ENCODE data around the gene MGST2.
"Not testable (repeated sequence)": the region's sequence is repeated elsewhere in the genome, so short reads cannot be mapped to it uniquely, and the experiment has no call there.

Gene MGST2

DNA sequence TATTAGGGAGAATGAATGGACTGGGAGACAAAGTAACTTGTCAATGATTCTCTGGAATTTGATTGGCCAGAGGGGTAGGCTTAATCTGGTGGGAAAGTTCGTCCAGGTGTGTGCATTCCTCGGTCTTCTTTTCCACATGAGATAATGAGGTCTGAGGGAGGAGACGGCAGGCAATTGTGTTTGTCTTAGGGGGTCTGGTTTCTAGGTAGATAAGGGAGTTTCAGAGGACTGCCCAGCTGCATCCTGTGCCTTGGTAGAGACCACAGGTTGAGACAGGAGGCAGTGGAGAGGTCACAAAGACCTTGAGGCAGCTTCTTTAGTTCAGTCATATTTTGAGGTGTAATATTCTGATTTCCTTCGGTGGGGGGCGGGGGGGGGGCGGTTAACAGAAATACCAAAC, 4.3 kb downstream of the MGST2 start:
- DNase-seq (ENCODE audit: low read depth in 2 of 2) = no peak

GRCh38 chr4:139670775-139671174, 5.2 kb downstream of the MGST2 start:
- no peak for DNase-seq (ENCODE audit: low read depth in 2 of 2)

GRCh38 chr4:139672215-139672614, 6.6 kb downstream of the MGST2 start:
- no peak for DNase-seq (ENCODE audit: low read depth in 2 of 2)

DNA sequence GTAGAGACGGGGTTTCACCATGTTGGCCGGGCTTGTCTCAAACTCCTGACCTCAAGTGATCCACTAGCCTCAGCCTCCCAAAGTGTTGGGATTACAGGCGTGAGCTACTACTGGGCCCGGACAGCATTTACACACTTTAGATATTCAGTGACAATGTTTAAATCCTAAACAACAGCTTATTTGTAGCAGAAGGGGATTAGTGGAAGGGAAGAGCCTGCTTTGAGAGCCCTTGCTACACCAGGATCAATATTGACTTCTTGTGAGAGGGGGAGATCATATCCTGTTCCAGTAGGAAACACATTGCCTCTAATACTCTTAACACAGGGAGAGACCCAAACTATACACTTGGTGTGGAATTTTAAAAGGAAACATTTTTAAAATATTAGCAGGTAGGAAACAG, 7.1 kb downstream of the MGST2 start:
- DNase-seq (ENCODE audit: low read depth in 2 of 2) = no peak

GRCh38 chr4:139674875-139675550, 9.4 kb downstream of the MGST2 start:
- DNase-seq (ENCODE audit: low read depth in 2 of 2) = no peak

GRCh38 chr4:139675651-139676050, 10.0 kb downstream of the MGST2 start:
- DNase-seq (ENCODE audit: low read depth in 2 of 2) = no peak

DNA sequence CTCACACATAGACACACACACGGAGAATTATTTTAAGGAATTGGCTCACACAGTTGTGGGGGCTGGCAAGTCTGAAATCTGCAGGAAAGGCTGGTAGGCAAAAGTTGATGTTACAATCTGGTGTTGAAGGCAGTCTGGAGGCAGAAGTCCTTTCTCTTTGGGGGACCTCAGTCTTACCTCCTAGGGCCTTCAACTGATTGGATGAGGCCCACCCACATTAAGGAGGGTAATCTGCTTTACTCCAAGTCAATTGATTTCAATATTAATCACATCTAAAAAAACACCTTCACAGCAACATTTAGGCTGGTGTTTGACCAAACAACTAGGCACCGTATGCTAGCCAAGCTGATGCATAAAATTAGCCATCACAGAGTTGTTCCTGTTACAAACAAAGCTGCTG, 10.7 kb downstream of the MGST2 start:
- no peak for DNase-seq (ENCODE audit: low read depth in 2 of 2)

- no peak for DNase-seq (ENCODE audit: low read depth in 2 of 2)
These were observed 11.4 kb downstream of the MGST2 start for GRCh38 chr4:139676913-139677585.

DNA sequence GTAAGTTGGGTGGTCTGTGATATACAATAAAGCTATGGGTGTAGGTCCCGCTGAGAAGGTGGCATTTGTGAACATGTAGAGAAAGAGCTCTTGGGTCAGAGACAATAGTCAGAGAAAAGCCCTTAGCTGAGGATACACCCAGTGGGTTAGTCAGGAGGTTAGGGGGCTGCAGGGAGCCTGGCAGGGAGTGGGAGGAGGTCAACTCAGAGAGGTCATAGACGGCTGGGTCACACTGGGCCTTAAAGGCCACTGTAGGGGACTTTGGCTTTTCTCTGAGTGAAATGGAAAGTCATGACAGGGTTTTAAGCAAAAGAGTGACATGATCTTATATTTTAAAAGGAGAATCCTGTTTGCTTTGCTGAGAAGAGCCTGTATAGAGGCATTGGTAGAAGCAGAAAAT, 16.7 kb downstream of the MGST2 start:
- no peak for DNase-seq (ENCODE audit: low read depth in 2 of 2)

DNA sequence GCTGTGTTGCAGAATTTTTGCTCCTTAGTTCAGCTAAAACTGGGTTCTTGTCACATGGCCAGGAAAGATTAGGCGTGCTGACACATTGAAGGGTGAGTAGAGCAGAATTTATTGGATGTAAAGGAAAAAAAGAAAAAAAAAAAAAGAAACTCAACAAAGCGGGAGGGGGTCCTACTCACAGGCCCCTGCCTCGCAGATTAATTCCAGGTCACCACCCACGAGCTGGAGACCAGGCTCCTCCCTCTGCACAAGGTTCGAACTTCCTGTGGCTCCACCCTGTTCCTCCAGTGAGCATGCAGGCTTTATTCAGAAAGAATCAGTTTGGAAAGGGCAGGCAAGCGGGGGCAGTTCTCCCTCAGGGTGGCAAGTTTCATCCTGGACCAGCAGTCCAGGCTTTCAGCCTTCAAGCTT, 17.1 kb downstream of the MGST2 start:
- no peak for DNase-seq (ENCODE audit: low read depth in 2 of 2)

GRCh38 chr4:139684351-139684750, 18.7 kb downstream of the MGST2 start:
- DNase-seq (ENCODE audit: low read depth in 2 of 2) = no peak

- no peak for DNase-seq (ENCODE audit: low read depth in 2 of 2)
These were observed 19.6 kb downstream of the MGST2 start for GRCh38 chr4:139685180-139685579.

- no peak for DNase-seq (ENCODE audit: low read depth in 2 of 2)
These were observed 20.5 kb downstream of the MGST2 start for GRCh38 chr4:139686130-139686529.

DNA sequence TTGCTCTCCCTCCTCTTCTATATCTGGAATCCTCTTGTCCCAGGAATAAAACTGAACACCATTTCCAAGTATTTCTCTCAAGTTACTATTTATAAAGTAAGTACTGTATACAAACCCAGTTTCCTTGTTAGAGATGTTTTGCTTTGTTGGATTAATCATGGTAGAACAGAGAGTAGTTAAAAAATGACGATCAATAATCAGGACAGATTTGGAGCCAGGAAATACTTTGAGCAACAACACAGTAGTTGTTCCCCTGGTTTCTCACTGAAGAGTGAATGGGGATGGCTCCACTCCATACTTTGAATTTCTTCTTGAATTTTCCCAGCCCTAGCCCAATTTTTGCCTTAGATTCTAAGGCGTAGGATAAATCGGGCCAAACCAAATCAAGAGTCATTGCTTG, 21.4 kb downstream of the MGST2 start:
- DNase-seq (ENCODE audit: low read depth in 2 of 2) = no peak

GRCh38 chr4:139689093-139689722, 23.6 kb downstream of the MGST2 start:
- no peak for DNase-seq (ENCODE audit: low read depth in 2 of 2)

DNA sequence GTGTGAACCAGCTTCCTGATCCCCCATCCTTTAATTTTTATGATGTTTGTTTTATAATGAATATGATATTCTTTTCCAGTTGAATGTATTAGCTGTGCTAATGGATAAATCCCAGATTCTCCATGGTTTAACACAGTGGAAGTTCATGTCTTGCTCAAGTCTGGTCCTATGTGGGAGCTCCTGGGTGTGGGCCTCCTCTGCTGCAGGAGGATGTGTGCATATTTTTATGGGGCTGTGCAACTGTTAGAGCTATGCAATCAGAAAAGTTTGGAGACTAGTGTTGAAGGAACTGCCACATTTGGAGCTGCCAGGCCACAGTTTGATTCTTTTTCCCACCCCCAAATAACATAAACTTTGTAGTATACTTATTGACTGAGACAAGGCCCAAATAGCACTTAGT, 24.8 kb downstream of the MGST2 start:
- DNase-seq (ENCODE audit: low read depth in 2 of 2) = no peak

DNA sequence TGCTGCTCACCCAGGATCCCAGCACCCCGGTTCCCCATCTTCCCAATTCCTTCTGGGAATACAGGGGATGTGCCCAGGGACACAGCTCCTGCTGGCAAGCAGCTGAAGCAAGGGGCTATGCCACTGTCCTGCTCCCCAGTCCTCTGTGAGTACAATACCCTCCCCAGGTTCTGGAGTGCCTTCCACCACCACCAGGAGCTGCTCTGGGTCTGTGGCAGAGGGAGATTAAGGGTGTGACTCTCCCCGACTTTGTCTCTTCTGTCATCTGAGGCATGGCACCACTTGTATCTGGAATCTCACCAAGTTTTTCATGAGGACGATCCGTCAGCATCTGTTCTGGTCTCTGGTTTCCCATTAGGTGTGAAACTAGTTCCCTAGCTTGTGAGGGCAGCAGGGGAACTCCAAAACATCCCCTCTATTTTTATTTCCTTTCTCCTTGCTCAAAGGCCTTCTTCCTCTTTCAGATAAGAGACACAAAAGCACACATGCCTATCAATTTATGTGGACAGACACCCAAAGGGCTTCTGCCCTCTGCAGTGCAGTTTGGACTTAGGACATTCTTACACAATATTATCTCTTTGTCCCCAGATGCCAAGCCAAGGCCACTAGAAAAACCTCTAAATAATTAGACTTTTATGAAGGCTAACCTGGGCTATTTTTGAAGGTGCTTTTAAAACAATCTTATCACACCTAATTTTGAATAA, 26.8 kb downstream of the MGST2 start:
- DNase-seq (ENCODE audit: low read depth in 2 of 2) = no peak

- DNase-seq (ENCODE audit: low read depth in 2 of 2) = no peak
These were observed 29.0 kb downstream of the MGST2 start for GRCh38 chr4:139694522-139695107.

- DNase-seq (ENCODE audit: low read depth in 2 of 2) = no peak
These were observed 30.9 kb downstream of the MGST2 start for GRCh38 chr4:139696491-139696890.

DNA sequence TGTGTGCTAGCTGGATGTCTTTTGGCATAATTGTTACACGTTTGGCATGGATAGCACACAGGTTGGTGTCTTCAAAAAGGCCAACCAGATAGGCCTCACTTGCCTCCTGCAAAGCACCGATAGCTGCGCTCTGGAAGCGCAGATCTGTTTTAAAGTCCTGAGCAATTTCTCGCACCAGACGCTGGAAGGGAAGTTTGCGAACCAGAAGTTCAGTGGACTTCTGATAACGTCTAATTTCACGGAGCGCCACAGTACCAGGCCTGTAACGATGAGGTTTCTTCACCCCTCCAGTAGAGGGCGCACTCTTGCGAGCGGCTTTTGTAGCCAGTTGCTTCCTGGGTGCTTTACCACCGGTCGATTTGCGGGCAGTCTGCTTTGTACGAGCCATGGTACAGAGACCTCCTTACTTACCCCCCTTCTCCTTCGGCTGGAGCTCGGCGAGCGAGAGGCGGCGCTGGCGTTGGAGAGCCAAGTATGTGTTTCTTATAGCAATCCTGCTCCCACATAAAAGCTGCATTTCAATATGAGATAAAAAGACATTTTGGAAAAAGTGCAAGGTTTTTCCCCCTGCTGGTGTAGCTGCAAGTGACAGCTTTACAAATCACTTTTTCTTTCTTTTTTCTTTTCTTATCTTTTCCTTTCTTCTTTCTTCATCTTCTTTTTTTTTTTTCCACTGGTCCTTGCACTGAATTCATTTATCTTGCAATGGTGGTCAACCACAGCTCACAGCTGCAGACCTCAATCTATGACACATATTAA, 32.7 kb downstream of the MGST2 start:
- not testable (repeated sequence) for DNase-seq (ENCODE audit: low read depth in 2 of 2)

DNA sequence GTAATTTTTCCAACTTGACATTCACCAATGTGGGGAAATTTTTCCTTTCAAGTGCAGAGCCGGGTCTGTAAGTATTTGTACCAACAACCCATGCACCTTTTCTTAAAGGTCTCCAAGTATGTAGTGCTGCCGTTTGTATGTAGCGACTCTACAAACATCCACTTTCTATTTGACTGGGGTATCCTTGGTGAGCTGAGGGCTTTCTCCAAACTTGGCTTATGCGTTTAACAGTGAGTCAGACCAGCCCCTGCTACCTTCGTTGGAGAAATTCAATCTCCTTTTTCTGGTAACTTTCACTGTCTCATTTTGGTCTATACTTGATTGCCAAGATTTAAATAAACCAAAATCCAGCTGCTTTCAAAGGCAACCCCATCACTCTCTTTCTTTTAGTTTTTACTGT, 34.9 kb downstream of the MGST2 start:
- no peak for DNase-seq (ENCODE audit: low read depth in 2 of 2)

All from stimulated activated CD8-positive, alpha-beta memory T cell treated with anti-CD3 and anti-CD28 coated beads, Interleukin-15, amount 100 ng/mL, for 4 hours (primary cell).